Fibroblast of skin of left biceps (primary cell): Measurements from ENCODE around the gene CCNQ.

ENCODE experiments used
- DNase-seq, 2 experiments: peaks; one replicate each; pipeline ENCODE4 v3.0.0-alpha.2; 2013; ENCODE audit warnings: low read depth in 2 of 2

CCNQ gene

DNA sequence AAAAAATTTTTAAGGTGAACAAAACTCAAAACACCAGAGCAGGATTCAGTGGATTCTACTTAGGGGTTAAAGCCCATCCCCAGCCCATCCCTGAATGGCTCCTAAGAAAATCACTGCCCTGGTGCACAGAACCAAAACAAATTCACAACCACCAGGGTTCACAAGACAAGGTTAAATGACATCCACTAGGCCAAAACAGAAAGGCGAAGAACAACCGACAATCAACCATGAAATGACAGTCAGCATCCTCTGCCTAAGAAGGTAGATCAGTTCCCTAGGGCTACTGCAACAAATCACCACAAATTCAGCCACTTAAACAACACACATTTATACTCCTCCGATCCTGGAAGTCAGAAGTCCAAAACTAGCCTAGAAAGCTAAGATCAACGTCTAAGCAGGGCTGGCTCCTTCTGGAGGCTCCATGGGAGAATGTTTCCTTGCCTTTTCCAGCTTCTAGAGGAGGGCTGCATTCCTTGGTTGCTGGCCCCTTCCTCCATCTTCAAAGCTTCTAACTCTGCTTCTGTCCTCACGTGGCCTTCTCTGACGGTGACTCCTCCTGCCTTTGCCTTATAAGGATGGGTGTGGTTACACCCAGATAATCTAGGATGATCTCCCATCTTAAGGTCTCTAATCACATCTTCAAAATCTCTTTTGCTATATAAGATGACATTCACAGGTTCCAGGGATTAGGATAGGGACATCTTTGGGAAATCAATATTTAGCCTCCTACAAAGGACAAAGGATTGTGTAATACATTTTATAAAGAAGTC is 1.8 kb downstream of the CCNQ start:
- no peak for DNase-seq

DNA sequence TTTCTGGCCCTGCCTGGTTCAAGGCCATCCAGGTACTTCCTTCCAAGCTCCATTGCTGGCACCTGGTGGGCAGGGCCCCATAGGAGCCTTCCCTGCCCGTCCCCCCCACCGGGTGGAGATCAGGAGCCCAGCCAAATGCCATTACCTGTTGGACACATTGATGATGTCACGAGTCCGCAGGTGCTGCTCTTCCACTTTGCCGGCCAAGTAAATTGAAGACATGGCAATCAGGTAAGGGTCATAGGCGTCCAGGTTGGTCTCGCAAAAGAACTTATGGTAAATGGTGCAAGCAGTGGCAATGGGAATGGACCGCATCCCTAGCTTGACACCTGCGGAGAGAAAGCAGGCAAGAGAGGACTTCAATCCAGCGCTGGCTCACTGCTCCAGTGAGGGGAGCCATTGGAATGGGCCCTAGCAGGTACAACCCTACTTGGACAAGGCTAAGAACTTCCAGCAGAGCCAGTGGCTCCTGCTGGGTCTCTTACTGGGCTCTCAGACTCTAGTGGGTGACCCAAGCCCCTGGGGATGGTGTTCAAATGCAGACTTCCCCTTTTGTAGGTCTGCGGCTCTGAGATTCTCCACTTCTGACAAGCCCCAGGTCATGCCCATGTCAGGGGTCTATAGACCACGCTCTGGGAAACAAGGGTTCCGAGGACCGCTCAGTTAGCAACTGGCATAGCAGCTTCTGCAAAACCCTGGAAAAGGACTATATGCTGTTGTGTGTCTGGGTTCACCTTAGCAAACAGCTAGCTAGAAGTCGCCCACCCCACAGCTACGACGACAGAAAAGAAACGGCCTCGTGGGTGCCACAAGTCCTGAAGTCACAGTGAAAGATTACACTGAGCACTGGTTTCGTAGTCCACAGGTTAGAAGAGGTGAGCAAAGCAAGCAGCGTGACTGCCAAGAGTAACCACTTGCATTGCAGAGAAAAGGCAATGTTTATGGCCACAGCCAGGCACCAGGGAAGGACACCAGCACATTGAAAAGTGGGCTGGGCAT is 2.8 kb downstream of the CCNQ start:
- DNase-seq: no peak

DNA sequence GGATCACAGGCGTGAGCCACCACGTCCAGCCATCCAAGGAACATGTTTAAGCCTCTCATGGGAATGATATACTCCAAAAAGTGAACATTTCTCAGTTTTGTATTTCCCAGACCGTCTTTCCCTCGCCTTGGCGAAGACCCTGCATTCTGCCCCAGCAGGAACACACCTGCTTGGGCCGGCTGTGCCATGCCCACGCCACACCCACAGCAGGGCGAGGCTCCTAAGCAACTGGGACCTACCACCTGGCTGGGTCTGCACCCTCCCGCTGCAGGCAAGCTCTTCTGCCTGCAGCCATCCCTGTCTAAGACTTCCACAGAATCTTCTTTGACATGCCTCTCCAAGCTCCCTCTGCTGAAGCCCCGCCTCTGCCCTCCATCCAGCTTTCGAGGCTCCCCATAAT is 3.6 kb downstream of the CCNQ start:
- DNase-seq: no peak

DNA sequence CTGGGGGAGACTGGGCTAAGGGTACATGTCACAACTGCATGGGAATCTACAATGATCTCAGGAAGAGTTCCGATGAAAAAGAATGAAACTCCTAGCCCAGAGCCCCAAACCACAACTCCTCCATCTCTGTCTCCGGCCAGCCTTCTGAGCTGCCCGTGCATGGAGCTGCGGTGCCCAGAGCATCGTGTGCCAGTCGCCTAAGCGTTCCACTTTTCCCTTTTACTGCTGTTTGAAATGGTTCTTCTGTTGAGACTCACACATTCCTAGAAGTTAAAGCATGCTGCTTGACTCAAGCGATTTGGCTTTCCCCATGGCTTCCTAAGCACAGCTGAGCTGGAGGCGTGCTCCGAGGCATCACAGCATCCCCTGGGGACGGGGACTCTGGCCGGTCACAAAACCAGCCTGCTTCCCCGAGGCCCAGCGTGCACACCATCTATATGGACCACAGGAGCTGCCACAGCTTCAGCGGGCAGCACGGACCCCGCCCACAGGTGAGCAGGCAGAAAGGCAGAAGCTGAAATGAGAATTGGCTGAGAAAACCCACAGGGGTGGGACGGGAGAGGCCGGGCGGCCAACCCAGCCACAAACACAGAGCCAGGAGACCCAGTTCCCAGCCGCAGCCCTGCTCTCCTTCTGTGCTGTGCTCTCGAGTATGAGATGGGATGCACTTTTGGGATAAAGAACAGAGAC is 5.0 kb downstream of the CCNQ start:
- no peak for DNase-seq

DNA sequence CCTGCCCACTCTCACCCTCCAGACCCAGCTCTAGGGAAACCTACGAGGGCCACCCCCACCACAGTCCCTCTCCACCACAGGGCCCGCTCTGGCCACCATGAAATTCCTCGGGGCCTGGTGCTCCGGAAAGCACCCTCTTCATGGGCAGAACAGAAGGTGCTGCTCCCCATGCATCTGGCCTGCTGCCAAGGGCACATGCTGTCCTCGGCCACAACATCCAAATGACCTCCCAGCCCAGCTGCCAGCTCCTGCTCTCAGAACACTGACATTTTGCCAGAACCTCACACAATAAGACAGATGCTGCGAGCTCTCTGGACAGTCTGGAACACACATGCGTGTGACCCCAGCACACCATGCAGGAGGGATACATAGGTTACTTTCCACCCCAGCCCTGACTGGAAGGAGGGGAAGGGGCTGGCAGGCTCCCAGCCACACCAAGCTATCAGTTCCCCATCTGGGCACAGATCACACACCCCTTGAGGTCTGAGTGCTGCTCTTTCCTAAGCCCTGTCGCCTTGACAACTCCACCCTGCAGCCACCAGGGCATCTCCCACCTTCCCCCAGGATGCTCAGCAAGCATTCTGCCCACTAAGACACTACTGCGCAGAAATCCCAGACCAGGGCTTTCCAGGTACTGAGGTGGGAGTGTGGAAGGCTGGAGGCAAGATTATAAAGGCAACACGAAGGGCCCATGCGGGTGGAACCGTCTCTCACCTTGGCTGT is 5.8 kb downstream of the CCNQ start:
- DNase-seq: no peak

DNA sequence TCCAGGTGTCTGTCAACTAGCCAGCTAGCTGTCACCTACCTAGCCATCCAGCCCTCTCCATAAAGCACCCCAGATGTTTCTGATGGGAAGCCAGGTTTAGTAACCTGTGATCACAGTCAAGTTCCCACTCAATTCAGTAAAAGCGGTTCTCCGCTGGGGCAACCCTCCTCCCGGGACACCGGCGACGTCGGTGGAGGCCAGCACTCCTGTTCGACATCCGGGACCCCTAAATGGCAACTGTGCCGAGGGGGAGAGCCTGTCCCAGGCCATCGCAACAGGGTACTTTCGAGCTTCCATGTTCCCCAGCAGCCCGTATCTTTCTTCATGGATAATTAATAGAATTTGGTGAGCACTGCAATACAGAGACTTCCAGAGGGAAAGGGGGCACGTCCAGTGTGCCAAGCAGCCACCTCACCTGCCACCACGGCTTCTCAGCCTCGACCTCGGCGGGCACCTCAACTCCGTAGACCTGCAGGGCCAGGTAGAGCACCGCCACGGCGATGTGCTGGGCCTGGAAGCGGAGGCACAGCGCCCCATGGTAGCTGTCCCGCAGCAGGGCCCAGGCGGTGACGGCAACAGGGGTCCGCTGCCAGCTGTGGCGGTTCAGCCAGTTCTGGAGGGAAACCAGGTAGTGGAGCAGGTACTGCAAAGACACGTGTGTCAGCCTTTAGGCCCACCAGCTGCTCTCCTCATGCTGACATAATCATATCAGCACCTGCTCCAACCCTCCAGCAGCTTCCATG is 6.7 kb downstream of the CCNQ start:
- DNase-seq: no peak

DNA sequence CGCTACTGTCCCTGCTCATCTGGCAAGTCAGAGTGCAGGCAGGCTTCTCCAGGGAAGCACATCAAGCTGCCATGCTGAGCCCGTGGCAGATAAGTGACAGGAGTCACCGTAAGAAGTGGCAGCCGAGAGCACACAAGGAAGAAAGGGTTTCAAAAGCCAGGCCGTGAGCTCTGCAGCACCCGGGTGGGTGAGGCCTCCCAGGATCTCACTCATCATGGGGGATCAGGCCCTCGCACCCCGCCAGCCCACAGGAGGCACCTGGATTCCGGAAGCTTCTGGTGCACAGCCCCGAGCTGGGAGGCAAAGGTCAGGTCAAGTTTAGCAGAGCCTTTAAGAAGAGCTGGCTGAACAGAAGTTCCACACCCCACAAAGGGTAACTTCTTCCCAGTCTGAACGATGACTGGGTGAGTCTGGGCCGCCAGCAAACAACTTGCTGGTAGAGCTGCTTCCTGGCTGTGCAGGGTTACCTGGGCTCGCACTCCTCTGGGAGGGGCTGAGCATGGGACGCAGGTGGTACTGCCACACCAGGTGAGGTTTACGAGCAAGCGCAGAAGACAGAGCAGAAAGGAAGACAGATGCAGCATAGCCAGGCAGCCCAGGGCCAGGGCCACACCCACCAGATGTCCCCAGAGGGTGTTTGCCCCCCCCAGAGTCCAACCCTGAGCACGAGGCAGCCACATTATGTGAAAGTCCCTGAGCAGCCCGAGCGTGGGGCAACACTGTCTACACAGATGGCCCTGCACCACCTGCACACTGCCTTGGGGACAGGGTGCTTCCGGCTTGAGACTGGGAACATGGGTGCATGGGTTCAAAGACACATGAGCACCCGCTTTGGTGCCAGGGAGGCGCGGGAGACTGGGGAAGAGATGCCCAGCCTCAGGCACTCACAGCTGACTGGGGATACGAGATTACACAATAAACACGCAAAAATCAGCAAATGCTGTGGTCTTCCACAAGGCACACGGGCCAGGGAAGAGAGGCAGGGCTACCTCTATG is 7.7 kb downstream of the CCNQ start:
- DNase-seq: no peak

DNA sequence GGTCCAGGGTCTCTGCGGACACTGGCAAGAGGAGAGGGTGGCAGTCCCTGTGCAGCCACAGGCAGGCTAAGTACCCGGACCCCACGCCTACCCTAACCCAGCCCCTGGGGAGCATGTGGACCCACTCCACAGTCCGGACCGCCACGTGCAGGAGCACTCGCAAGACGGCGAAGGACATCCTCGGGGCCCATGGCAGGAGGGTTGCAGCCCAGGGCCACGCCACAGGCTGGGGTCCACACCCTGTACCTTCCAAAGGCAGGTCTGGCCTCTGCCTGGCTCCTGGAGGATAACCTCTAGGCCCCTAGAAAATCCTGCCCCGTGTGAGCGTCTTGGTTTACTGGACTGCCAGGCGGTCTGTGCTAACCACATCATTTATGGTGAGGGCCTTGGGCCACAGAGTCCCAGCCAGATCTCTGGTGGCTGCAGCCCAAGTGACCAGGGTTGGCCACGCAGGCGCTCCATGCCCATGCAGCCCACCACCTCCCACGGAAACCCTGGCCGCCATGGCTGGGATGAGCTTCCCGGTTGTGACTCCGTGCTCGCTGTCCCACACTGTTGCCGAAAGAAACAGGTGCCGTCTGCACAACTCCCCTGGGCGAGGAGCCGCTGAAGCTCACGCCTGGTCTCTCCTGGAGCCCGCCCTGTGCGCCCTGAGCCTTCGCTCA is 10.0 kb downstream of the CCNQ start:
- no peak for DNase-seq

DNA sequence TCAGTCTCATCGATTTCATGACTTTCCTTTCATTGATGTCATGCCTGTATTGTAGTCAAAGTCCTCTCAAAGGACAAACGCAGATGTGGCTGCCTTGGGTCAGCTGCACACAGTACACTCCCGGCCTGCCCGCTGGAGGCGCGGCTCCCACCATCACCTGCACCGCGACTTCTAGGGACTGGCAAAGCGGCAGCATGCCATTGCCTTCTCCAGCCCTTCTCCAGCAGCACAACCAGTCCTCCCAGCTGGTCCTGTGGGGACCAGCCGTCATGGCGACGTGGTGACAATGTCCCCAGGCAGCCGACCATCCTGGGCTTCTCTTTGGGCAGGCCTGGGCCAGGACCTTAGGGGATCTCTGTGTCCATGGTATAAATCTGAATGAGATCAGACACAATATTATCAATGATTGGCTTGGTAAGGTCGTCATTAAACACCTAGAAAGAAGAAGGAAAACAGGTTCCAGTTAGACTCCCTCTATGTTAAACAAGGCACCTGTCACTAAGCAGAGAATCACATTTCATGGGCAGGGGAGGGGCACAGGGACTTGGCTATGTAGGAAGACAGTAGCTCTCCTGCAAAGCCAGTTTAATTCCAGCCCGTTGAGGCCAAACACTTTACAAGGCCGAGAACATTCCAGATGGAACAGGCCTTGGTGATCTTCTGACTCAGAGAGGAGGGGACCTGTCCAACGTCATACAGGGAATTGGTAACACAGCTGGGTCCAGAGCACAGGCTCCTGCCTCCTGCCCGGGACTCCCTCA is 10.7 kb downstream of the CCNQ start:
- no peak for DNase-seq

DNA sequence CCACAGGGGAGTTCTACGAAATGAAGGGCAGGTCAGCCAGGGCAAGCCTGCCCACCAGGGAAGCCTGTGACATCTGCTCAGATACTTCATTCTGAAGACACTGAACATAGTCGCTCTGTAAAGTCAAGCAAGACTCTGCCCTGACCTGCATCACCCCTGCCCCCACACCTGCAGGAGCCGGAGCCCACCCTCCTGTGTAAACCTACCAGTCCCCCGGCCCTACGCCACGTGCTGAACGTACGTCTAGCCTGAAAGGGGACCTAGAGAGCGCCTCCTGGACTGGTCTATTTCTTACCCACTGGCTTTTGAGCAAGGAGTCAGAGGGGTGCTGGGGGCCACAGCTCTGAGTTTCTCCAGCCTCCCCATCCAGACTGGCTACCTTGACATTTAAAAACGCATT is 11.6 kb downstream of the CCNQ start:
- DNase-seq: no peak

DNA sequence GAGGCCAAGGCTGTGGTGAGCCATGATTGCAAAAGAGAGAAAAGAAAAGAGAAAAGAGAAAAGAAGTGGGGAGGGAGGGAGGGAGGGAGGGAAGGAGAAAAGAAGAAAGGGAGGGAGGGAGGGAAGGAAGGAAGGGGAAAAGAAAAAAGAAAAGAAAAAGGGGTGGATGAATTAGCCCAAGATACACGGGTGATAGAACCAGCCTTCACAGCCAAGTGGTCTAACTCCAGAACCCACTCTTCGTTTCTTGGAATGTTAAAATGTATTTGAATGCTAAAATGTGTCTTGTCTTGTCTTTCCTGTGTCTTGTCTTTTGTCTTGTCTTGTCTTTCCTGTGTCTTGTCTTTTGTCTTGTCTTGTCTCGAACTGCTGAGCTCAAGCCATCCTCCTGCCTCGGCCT is 13.1 kb downstream of the CCNQ start:
- DNase-seq: no peak

DNA sequence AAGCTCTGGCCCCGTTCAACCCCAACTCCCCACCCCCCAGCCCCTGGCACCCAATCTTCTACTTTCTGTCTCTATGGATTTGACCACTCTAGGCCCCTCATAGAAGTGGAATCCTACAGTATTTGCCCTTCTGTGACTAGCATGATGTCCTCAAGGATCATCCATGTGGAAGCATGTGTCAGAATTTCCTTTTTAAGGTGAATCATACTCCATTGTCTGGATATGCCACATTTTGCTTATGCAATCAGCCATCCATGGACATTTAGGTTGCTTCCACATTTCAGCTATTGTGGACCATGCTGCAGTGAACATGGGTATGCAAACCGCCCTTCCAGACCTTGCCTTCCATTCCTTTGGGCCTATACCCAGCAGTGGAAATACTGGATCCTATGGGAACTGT is 15.5 kb downstream of the CCNQ start:
- DNase-seq: no peak

DNA sequence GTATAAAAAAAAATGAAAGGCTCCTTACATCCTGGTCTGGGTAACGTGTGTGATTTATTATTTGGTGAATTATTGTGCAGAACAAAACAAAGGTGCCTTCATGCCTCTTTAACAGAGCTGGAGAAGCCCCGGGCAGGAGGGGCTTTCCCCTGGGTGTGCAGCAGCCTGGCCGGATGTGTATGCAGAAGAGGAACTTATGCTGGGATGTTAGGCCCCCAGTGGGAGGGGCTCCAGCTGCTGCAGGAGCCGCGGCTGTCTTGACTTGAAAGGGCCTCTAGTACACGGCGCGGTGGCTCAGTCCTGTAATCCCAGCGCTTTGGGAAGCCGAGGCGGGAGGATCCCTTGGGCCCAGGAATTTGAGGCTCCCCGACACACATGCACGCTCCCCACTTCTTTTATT is 16.0 kb downstream of the CCNQ start:
- DNase-seq: no peak

DNA sequence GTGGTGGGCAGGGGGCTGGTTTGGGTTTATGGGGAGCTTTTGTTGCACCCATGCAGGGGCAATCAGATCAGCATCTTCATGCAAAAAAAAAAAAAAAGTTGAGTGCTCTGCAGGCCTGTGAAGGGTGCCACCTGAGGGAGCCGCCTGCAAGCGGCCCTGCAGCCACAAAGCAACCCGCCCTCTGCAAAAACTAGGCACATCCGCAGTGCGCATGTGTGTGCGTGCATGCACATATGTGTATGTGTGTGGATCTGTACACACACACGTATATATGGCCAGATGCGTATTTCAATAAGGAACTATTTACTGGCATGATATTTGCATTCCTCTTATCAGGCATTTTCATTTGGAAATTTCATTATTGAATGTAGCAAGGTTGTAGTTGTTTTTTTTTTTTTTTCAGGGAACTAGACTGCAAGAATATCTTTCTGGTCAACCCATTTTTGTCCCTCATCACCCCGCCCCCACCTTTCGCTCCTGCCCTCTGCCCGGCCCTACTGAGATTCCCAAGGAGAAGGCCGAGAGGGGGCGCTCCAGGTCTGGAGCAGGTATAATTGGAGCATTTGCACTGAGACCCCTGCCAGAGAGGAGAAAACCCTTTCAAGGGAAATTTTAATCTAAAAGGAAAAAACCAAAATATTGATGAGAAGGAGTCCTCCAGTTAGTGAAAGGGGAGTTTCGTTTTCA is 18.1 kb downstream of the CCNQ start:
- no peak for DNase-seq

DNA sequence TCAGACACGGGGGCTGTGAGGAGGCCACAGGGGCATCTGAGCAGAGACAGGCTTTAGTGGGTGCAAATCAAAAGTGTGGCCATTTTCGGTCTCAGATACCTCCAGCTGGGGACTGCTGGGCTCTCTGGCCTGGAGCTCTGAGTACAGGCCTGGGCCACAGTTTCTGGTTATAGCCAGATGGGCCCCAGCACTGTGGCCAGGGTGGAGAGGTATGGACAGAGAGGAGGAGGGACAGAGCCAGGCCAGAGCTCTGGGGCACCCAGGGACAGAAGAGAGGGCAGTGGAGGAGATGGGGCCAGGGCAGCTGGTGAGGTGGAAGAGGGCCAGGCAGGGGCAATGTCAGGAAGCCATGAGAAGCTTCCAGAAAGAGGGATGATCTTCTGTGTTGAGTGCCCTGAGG is 20.1 kb downstream of the CCNQ start:
- no peak for DNase-seq

DNA sequence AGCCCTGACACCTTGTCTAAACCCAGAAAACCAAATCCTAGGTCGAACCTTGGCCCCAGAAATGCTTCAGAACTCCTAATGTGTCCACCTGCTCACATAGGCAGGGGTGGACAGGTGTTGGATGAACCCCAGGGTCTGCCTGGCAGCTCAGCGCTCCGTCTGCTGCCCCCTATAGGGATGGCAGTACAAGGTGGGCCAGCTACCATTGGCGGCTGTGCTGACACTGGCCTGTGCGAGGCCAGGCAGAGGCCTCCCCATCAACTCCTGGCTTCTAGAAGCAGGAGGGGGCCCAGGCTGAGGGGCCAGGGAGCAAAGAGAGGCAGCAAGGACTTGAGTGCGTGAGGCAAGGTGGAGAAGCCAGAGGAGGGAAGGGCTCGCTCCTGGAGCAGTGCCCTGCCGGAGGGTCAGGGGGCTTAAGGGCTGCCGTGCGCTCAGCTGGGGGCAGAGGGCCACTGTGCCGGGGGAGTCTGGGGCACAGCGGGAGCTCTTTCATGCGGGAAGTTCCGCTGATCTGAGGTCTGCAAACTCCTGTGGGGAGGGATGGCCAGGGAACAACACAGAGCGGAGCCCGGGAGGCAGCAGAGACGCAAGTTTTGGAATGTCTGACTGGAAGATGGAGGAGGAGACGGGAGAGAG is 20.6 kb downstream of the CCNQ start:
- no peak for DNase-seq

DNA sequence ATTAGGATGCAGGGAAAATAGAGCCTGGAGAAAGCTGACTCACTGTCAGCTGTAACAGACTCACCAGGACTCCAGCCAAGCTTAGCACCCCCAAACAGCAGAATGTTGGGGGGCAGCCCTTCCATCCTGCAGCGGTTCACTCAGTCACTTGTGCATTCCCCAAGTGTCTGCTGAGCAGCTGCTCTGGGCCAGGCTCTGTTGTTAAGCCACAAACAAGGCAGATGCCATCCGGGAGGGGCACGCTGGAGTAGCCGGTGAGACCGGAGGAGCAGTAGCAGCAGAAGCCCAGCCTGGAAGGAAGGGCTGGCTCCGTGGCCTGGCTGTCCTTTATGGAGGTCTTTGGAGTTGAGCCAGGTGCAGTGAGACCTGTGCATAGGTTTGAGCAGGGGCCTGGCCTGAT is 22.0 kb downstream of the CCNQ start:
- no peak for DNase-seq
